Neural progenitor cell (in vitro differentiated cells): ENCODE measurements around the gene NOD1. TPM values are rescaled to one million over a fixed set of nuclear protein-coding genes. Genes with fewer than 3 reads are reported as not detected.
A peak's percentile ranks its signal among the peaks of the same experiment; 100 is the strongest.

ENCODE experiments used
- DNase-seq: peaks from one replicate; pipeline ENCODE4 v3.0.0-alpha.2; 2016; ENCODE audit warnings: low spot score
- H2AFZ ChIP-seq: fragments of 200-600 bp; sonication (generic); replicated peaks from 2 replicates; pipeline ENCODE4 v1.6.1; 2016; ENCODE audit warnings: antibody characterized with exemption
- H3F3A ChIP-seq: fragments of 200-600 bp; sonication (generic); 2 replicates; pipeline ENCODE4 v1.6.1; 2016; ENCODE audit warnings: antibody characterized with exemption, low read depth
- H3K27ac ChIP-seq: fragments of 200-600 bp; sonication (generic); 2 replicates; pipeline ENCODE4 v1.5.1; 2016; ENCODE audit warnings: mild to moderate bottlenecking
- H3K27me3 ChIP-seq: fragments of 200-600 bp; sonication (generic); 2 replicates; pipeline ENCODE4 v1.6.1; 2016; ENCODE audit warnings: mild to moderate bottlenecking, moderate library complexity
- H3K36me3 ChIP-seq: fragments of 200-600 bp; sonication (generic); 2 replicates; pipeline ENCODE4 v1.5.1; 2016
- H3K4me1 ChIP-seq: fragments of 200-600 bp; sonication (generic); 2 replicates; pipeline ENCODE4 v1.6.1; 2016; ENCODE audit warnings: mixed run types
- H3K4me2 ChIP-seq: fragments of 200-600 bp; sonication (generic); 2 replicates; pipeline ENCODE4 v1.6.1; 2016
- H3K4me3 ChIP-seq: fragments of 200-600 bp; sonication (generic); 2 replicates; pipeline ENCODE4 v1.5.1; 2016
- H3K79me2 ChIP-seq: fragments of 200-600 bp; sonication (generic); 2 replicates; pipeline ENCODE4 v1.6.1; 2016; ENCODE audit warnings: low read depth
- H3K9ac ChIP-seq: fragments of 200-600 bp; sonication (generic); 2 replicates; pipeline ENCODE4 v1.6.1; 2016
- H3K9me3 ChIP-seq: fragments of 200-600 bp; sonication (generic); 2 replicates; pipeline ENCODE4 v1.5.1; 2016; ENCODE audit warnings: low read depth
- H4K20me1 ChIP-seq: fragments of 200-600 bp; sonication (generic); 2 replicates; pipeline ENCODE4 v1.6.1; 2016; ENCODE audit warnings: low read depth
- H3K27ac Mint-ChIP-seq: 3 replicates; pipeline ENCODE4 v1.8.0; 2021; ENCODE audit warnings: mixed read lengths
- H3K27me3 Mint-ChIP-seq: 2 replicates; pipeline ENCODE4 v1.8.0; 2022; ENCODE audit warnings: low read depth, mild to moderate bottlenecking, inconsistent platforms, moderate library complexity, mixed read lengths; ENCODE audit not compliant: insufficient read depth
- H3K36me3 Mint-ChIP-seq: 3 replicates; pipeline ENCODE4 v1.8.0; 2021; ENCODE audit warnings: mixed read lengths
- H3K4me1 Mint-ChIP-seq: 3 replicates; pipeline ENCODE4 v1.8.0; 2021; ENCODE audit warnings: mixed read lengths
- H3K4me3 Mint-ChIP-seq: 3 replicates; pipeline ENCODE4 v1.8.0; 2021; ENCODE audit warnings: mild to moderate bottlenecking, moderate library complexity, mixed read lengths
- H3K9me3 Mint-ChIP-seq: 3 replicates; pipeline ENCODE4 v1.8.0; 2020; ENCODE audit warnings: mixed read lengths
- CTCF ChIP-seq: fragments of 200-600 bp; sonication (generic); IDR thresholded peaks from 2 replicates; pipeline ENCODE4 v1.5.1; 2017; ENCODE audit warnings: antibody characterized with exemption, mild to moderate bottlenecking
- EZH2 ChIP-seq: fragments of 200-600 bp; sonication (generic); IDR thresholded peaks from 2 replicates; pipeline ENCODE4 v1.6.1; 2017; ENCODE audit warnings: antibody characterized with exemption, mild to moderate bottlenecking, moderate library complexity
- EZH2phosphoT487 ChIP-seq: fragments of 200-600 bp; sonication (generic); IDR thresholded peaks from 2 replicates; pipeline ENCODE4 v1.6.1; 2017; ENCODE audit warnings: antibody characterized with exemption
- total RNA-seq: library from RNA; depleted of rRNA; stranded (reverse); fragments of >200 nt; gene quantifications from 2 replicates; pipeline ENCODE4 v1.2.3, GENCODE V29; 2015; ENCODE audit warnings: low replicate concordance

NOD1 gene
- total RNA-seq, 1 donor from 2014 or later: 5.0 TPM

- no peaks in the 10 kb centered on the region for H3K36me3 ChIP-seq
- Mint-ChIP-seq H3K27ac (no peak overlapping the region), H3K27me3 (peaks cover 6% of the 10 kb centered on the region), H3K36me3 (peaks cover 29% of the 10 kb centered on the region), H3K4me1 (peaks cover 28% of the 10 kb centered on the region), H3K9me3 (peaks cover 12% of the 10 kb centered on the region), H3K4me3 (no peak overlapping the region)
- no peak overlapping the region for H3K27ac ChIP-seq
- no peak overlapping the region for H3K9ac ChIP-seq
- no peaks in the 10 kb centered on the region for H3K9me3 ChIP-seq
- peaks cover 10% of the 10 kb centered on the region for H3K4me1 ChIP-seq
- no peaks in the 10 kb centered on the region for H3F3A ChIP-seq
- no peaks in the 10 kb centered on the region for H3K79me2 ChIP-seq
- no peaks in the 10 kb centered on the region for H3K27me3 ChIP-seq
- no peak for DNase-seq
- no peak overlapping the region for H3K4me2 ChIP-seq
- TF ChIP-seq EZH2 (no peak), CTCF (no peak), EZH2phosphoT487 (no peak)
- H3K4me3 ChIP-seq: no peak overlapping the region
- H4K20me1 ChIP-seq: no peaks in the 10 kb centered on the region
- no peak overlapping the region for H2AFZ ChIP-seq
Observed at GRCh38 chr7:30434140-30434799, 44.3 kb downstream of the NOD1 start.

GRCh38 chr7:30433506-30433905 is 45.1 kb downstream of the NOD1 start:
- TF ChIP-seq EZH2 (no peak), EZH2phosphoT487 (no peak), CTCF (no peak)
- Histone ChIP-seq H2AFZ (no peak overlapping the region), H3K4me1 (peaks cover 10% of the 10 kb centered on the region), H3K27ac (no peak overlapping the region), H3K36me3 (no peaks in the 10 kb centered on the region), H3K4me3 (no peak overlapping the region), H4K20me1 (no peaks in the 10 kb centered on the region), H3K9me3 (no peaks in the 10 kb centered on the region), H3K27me3 (no peaks in the 10 kb centered on the region), H3F3A (no peaks in the 10 kb centered on the region), H3K9ac (no peak overlapping the region), H3K79me2 (no peaks in the 10 kb centered on the region), H3K4me2 (no peak overlapping the region)
- H3K36me3 Mint-ChIP-seq: peaks cover 24% of the 10 kb centered on the region
- DNase-seq: no peak
- peaks cover 6% of the 10 kb centered on the region for H3K9me3 Mint-ChIP-seq
- H3K27ac Mint-ChIP-seq: no peak overlapping the region
- no peak overlapping the region for H3K4me3 Mint-ChIP-seq
- H3K27me3 Mint-ChIP-seq: peaks cover 6% of the 10 kb centered on the region
- peaks cover 25% of the 10 kb centered on the region for H3K4me1 Mint-ChIP-seq

GRCh38 chr7:30433082-30433481 is 45.5 kb downstream of the NOD1 start:
- H2AFZ ChIP-seq: no peak overlapping the region
- Mint-ChIP-seq H3K4me3 (no peak overlapping the region), H3K27me3 (peaks cover 6% of the 10 kb centered on the region), H3K9me3 (peaks cover 6% of the 10 kb centered on the region), H3K27ac (no peak overlapping the region), H3K4me1 (peaks cover 25% of the 10 kb centered on the region), H3K36me3 (peaks cover 22% of the 10 kb centered on the region)
- no peaks in the 10 kb centered on the region for H3K36me3 ChIP-seq
- H3K4me2 ChIP-seq: peak overlapping the region; percentile 47
- TF ChIP-seq CTCF (no peak), EZH2phosphoT487 (no peak), EZH2 (no peak)
- peak; percentile 18 for DNase-seq
- no peak overlapping the region for H3K27ac ChIP-seq
- H3K79me2 ChIP-seq: no peaks in the 10 kb centered on the region
- no peaks in the 10 kb centered on the region for H4K20me1 ChIP-seq
- no peaks in the 10 kb centered on the region for H3K27me3 ChIP-seq
- peaks cover 10% of the 10 kb centered on the region for H3K4me1 ChIP-seq
- H3K4me3 ChIP-seq: no peak overlapping the region
- H3K9ac ChIP-seq: no peak overlapping the region
- no peaks in the 10 kb centered on the region for H3F3A ChIP-seq
- no peaks in the 10 kb centered on the region for H3K9me3 ChIP-seq
